Transverse colon (tissue), 4 donors: Measurements from ENCODE around the gene PCNX1. TPM values are rescaled to one million over a fixed set of nuclear protein-coding genes. Genes with fewer than 3 reads are reported as not detected.

Experiments used
- DNase-seq: peaks from one replicate; pipeline ENCODE4 v3.0.0-alpha.2; 2019
- H3K27ac ChIP-seq, 4 donors: fragments of 200-600 bp; sonication (generic); 2 replicates each; pipeline ENCODE4 v1.5.1; 2016 to 2018; ENCODE audit warnings: inconsistent platforms in 4 of 4
- H3K27me3 ChIP-seq: fragments of 200-600 bp; sonication (generic); 2 replicates; pipeline ENCODE4 v1.5.1; 2017; ENCODE audit warnings: inconsistent platforms
- H3K36me3 ChIP-seq, 4 donors: fragments of 200-600 bp; sonication (generic); 2 replicates each; pipeline ENCODE4 v1.5.1; 2017 to 2019; ENCODE audit warnings: inconsistent platforms in 4 of 4
- H3K4me1 ChIP-seq, 4 donors: fragments of 200-600 bp; sonication (generic); 2 replicates each; pipeline ENCODE4 v1.5.1; 2017 to 2020; ENCODE audit warnings: inconsistent platforms in 4 of 4
- H3K4me3 ChIP-seq, 4 donors: fragments of 200-600 bp; sonication (generic); 1 replicate in 1 of 4; 2 replicates in 3 of 4; pipeline versions ENCODE4 v1.5.1 to v1.6.1; 2017 to 2019; ENCODE audit warnings: inconsistent platforms in 4 of 4
- H3K9me3 ChIP-seq, 2 donors: fragments of 200-600 bp; sonication (generic); 2 replicates each; pipeline ENCODE4 v1.5.1; 2017 to 2019; ENCODE audit warnings: inconsistent platforms in 2 of 2
- CTCF ChIP-seq, 5 experiments: fragments of 200-600 bp in 3 of 5; fragments of 450-650 bp in 2 of 5; sonication (generic) in 3 of 5; IDR thresholded peaks; 1 replicate in 2 of 5; 2 replicates in 3 of 5; pipeline ENCODE4 v1.5.1; 2016 to 2017; ENCODE audit warnings: antibody characterized with exemption in 5 of 5, inconsistent platforms in 3 of 5, mild to moderate bottlenecking in 2 of 5, moderate library complexity in 1 of 5
- EP300 ChIP-seq: sonication (generic); formaldehyde crosslinking; IDR thresholded peaks from one replicate; pipeline ENCODE4 v1.6.1; 2017; ENCODE audit warnings: antibody characterized with exemption, low read depth
- POLR2A ChIP-seq: fragments of 450-650 bp; IDR thresholded peaks from one replicate; pipeline ENCODE4 v1.6.1; 2016; ENCODE audit warnings: antibody characterized with exemption, mild to moderate bottlenecking, moderate library complexity
- POLR2AphosphoS5 ChIP-seq, 3 donors: sonication (generic); formaldehyde crosslinking; IDR thresholded peaks; one replicate each; pipeline ENCODE4 v1.6.1; 2016; ENCODE audit warnings: antibody characterized with exemption in 3 of 3
- WGBS, 2 donors: methylation state at CpG; one replicate each; pipeline ENCODE4 v1.1.5; 2018; ENCODE audit warnings: low coverage in 1 of 2; 5-methylcytosine and 5-hydroxymethylcytosine counted together
- in situ Hi-C, 4 donors: fragments of 200-750 bp; cut with MboI; loops; one replicate each; pipeline versions ENCODE4 v1.15.0 to v1.15.1; 2017; ENCODE audit warnings: low sequenced_read_pairs in 3 of 4, low pct_ligation_motif_present in 1 of 4, low pct_unique_long_range_greater_than_20kb in 1 of 4
- intact Hi-C: fragments of 100-400 bp; cut with DNase I; formaldehyde crosslinking; loops from one replicate; pipeline ENCODE4 v1.15.1; 2023; ENCODE audit warnings: low total_unique reads
- total RNA-seq, 4 donors: library from RNA; depleted of rRNA; stranded (reverse); fragments of >200 nt; gene quantifications; one replicate each; pipeline ENCODE4 v1.1.0, GENCODE V29; 2016

The PCNX1 gene
- total RNA-seq, 4 donors from 2014 or later, result 15.0 to 64.6 (median 46.0) TPM

- intact Hi-C loops, result no loop called here
- 96% methylated on average over 6 to 8 of the region's 8 CpGs for WGBS, 2 donors
These were observed 226.0 kb downstream of the PCNX1 start for GRCh38 chr14:71133296-71133695.

GRCh38 chr14:71135496-71135895 is 228.2 kb downstream of the PCNX1 start:
- TF ChIP-seq POLR2AphosphoS5 (IDR thresholded peaks at IDR 0.05), result no peak
- Histone ChIP-seq H3K4me1 (peaks cover 0 to 12% (median 0%) of the 10 kb centered on the region in 4 donors), H3K9me3 (no peaks in the 10 kb centered on the region), H3K36me3 (no peaks in the 10 kb centered on the region), H3K27ac (no peak overlapping the region), H3K4me3 (no peak overlapping the region), H3K27me3 (no peaks in the 10 kb centered on the region)
- in situ Hi-C loops (loop anchor here (5.0 to 25.0 kb wide), 6 partner anchors 177 to 627 kb away; partner anchors contain the start of gene SIPA1L1 (in 1 of the 4)), intact Hi-C loops (loop anchor here (5.0 kb wide), 1 partner anchor 617 kb away; no protein-coding TSS in a partner anchor)
- DNase-seq, result no peak
- 100% methylated on average over 2 of the region's 2 CpGs; no CpG with 5 or more reads in 1 of the 2 donors for WGBS, 2 donors

More at GRCh38 chr14:71133296-71133695, 226.0 kb downstream of the PCNX1 start:
- Histone ChIP-seq H3K4me1 (peaks cover 0 to 6% (median 0%) of the 10 kb centered on the region in 4 donors), H3K36me3 (no peaks in the 10 kb centered on the region), H3K27me3 (no peaks in the 10 kb centered on the region), H3K9me3 (no peaks in the 10 kb centered on the region), H3K27ac (no peak overlapping the region), H3K4me3 (no peak overlapping the region)
- no peak for DNase-seq
- TF ChIP-seq EP300, result no peak
- TF ChIP-seq POLR2AphosphoS5 (IDR thresholded peaks at IDR 0.05), result no peak
- no peak for TF ChIP-seq CTCF (IDR thresholded peaks at IDR 0.05)
- no peak for TF ChIP-seq POLR2A
- in situ Hi-C loops, result loop anchor here (10.0 to 25.0 kb wide), 5 partner anchors 179 to 629 kb away; partner anchors contain the start of gene SIPA1L1 (in 1 of the 4)

- Histone ChIP-seq H3K27ac (no peak overlapping the region), H3K4me3 (no peak overlapping the region), H3K9me3 (no peaks in the 10 kb centered on the region), H3K27me3 (no peaks in the 10 kb centered on the region), H3K36me3 (no peaks in the 10 kb centered on the region), H3K4me1 (peaks cover 0 to 7% (median 0%) of the 10 kb centered on the region in 4 donors)
- DNase-seq, result no peak
- in situ Hi-C loops (loop anchor here (5.0 to 25.0 kb wide), 6 partner anchors 176 to 626 kb away; partner anchors contain the start of gene SIPA1L1 (in 1 of the 4)), intact Hi-C loops (loop anchor here (5.0 kb wide), 1 partner anchor 616 kb away; no protein-coding TSS in a partner anchor)
- 78 to 86% methylated on average over 4 of the region's 4 CpGs for WGBS, 2 donors
- no peak for TF ChIP-seq POLR2A
- TF ChIP-seq EP300, result no peak
- TF ChIP-seq CTCF (IDR thresholded peaks at IDR 0.05), result no peak
- TF ChIP-seq POLR2AphosphoS5 (IDR thresholded peaks at IDR 0.05), result no peak
These were observed 228.7 kb downstream of the PCNX1 start for GRCh38 chr14:71135911-71136310.

- H3K4me3 ChIP-seq, result no peak overlapping the region
- in situ Hi-C loops (loop anchor here (5.0 to 25.0 kb wide), 6 partner anchors 176 to 626 kb away; partner anchors contain the start of gene SIPA1L1 (in 1 of the 4)), intact Hi-C loops (loop anchor here (5.0 kb wide), 1 partner anchor 616 kb away; no protein-coding TSS in a partner anchor)
- H3K36me3 ChIP-seq, result no peaks in the 10 kb centered on the region
- H3K4me1 ChIP-seq, result peaks cover 0 to 6% (median 0%) of the 10 kb centered on the region in 4 donors
- H3K27ac ChIP-seq, result no peak overlapping the region
- TF ChIP-seq EP300 (no peak), POLR2A (no peak), POLR2AphosphoS5 (IDR thresholded peaks at IDR 0.05) (no peak)
- WGBS, 2 donors, result 74 to 88% methylated on average over 4 to 9 of the region's 9 CpGs
- H3K9me3 ChIP-seq, result no peaks in the 10 kb centered on the region
- DNase-seq, result no peak
- no peaks in the 10 kb centered on the region for H3K27me3 ChIP-seq
These were observed 229.3 kb downstream of the PCNX1 start for GRCh38 chr14:71136386-71137060.
